Measurements from ENCODE around the gene PHACTR4. TPM values are rescaled to one million over a fixed set of nuclear protein-coding genes. Genes with fewer than 3 reads are reported as not detected.
"Not testable (repeated sequence)": the region's sequence is repeated elsewhere in the genome, so short reads cannot be mapped to it uniquely, and the experiment has no call there.

The PHACTR4 gene
- total and polyA plus RNA-seq, 2 experiments from 2014 or later, result 14.8 to 27.1 TPM

DNA sequence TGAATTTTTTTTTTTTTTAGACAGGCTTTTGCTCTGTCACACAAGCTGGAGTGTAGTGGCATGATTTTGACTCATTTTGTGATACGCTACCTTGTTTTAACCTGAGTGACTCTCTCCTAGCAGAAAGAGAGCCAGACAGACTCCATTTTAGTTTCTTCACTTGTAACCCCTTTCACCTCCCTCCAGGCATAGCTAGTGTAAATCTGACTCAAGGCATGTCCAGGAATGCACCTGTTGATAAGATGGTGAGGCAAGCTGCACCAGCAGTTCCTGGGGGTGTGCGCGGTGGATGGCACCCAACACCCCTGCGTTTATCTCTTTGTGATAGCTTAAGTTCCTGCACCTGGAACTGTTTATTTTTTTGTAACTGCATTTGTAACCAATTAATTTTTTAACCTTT lies 4.7 kb upstream of the PHACTR4 start:
- no peak overlapping the region for H3K4me3 ChIP-seq
- no peaks in the 10 kb centered on the region for H3K4me1 ChIP-seq (ENCODE audit: low read depth)
- no peaks in the 10 kb centered on the region for H3K9me3 ChIP-seq (ENCODE audit: low read depth)
- H3K36me3 ChIP-seq, result no peaks in the 10 kb centered on the region
- DNase-seq (ENCODE audit: low read depth in 1 of 2, low spot score in 1 of 2), result no peak
- no peaks in the 10 kb centered on the region for H3K27me3 ChIP-seq
- TF ChIP-seq, protein P1, sequence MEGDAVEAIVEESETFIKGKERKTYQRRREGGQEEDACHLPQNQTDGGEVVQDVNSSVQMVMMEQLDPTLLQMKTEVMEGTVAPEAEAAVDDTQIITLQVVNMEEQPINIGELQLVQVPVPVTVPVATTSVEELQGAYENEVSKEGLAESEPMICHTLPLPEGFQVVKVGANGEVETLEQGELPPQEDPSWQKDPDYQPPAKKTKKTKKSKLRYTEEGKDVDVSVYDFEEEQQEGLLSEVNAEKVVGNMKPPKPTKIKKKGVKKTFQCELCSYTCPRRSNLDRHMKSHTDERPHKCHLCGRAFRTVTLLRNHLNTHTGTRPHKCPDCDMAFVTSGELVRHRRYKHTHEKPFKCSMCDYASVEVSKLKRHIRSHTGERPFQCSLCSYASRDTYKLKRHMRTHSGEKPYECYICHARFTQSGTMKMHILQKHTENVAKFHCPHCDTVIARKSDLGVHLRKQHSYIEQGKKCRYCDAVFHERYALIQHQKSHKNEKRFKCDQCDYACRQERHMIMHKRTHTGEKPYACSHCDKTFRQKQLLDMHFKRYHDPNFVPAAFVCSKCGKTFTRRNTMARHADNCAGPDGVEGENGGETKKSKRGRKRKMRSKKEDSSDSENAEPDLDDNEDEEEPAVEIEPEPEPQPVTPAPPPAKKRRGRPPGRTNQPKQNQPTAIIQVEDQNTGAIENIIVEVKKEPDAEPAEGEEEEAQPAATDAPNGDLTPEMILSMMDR (IDR thresholded peaks at IDR 0.05; ENCODE audit: low read depth, low read length), result no peak
- H3K27ac ChIP-seq, result no peak overlapping the region

DNA sequence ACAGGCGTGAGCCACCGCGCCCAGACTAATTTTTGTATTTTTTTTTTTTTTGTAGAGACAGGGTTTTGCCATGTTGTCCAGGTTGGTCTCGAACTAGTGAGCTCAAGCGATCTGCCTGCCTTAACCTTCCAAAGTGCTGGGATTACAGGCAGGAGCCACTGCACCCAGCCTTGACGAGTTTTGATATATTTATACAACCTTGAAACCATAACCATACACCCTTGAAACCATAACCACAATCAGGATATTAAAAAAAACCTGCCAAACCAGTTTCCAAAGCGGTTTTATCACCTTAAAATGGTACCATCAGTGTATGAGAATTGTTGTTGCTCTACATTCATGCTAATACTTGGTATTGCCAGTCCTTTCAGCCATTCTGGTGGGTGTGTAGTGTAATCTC lies 3.7 kb upstream of the PHACTR4 start:
- Histone ChIP-seq H3K36me3 (no peaks in the 10 kb centered on the region), H3K27ac (no peak overlapping the region), H3K27me3 (no peaks in the 10 kb centered on the region), H3K4me3 (no peak overlapping the region), H3K9me3 (ENCODE audit: low read depth) (no peaks in the 10 kb centered on the region), H3K4me1 (ENCODE audit: low read depth) (no peaks in the 10 kb centered on the region)
- TF ChIP-seq, protein P1 (IDR thresholded peaks at IDR 0.05; ENCODE audit: low read depth, low read length), result no peak
- DNase-seq (ENCODE audit: low read depth in 1 of 2, low spot score in 1 of 2), result no peak

DNA sequence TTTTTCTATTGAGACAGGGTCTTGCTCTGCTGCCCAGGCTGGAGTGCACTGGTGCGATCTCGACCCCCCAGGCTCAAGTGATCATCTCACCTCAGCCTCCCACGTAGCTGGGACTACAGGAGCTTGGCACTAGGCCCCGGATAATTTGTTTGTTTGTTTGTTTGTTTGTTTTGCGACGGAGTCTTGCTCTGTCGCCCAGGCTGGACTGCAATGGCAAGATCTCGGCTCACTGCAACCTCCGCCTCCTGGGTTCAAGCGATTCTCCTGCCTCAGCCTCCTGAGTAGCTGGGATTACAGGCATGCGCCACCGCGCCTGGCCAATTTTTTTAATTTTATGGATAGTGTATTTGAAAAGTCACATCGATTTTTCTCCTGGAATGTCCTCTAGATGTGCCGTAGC lies 932 bp upstream of the PHACTR4 start:
- H3K4me3 ChIP-seq; H3K4me1 ChIP-seq (ENCODE audit: low read depth); H3K27me3 ChIP-seq; H3K36me3 ChIP-seq; DNase-seq (ENCODE audit: low read depth in 1 of 2, low spot score in 1 of 2); H3K9me3 ChIP-seq (ENCODE audit: low read depth); H3K27ac ChIP-seq: not testable (repeated sequence)

GRCh38 chr1:28370239-28371009 lies 884 bp downstream of the PHACTR4 start:
- H3K4me1 ChIP-seq (ENCODE audit: low read depth), result no peaks in the 10 kb centered on the region
- H3K36me3 ChIP-seq, result no peaks in the 10 kb centered on the region
- H3K27me3 ChIP-seq, result no peaks in the 10 kb centered on the region
- H3K27ac ChIP-seq, result peak overlapping the region; percentile 86
- H3K4me3 ChIP-seq, result peak overlapping the region; percentile 67
- TF ChIP-seq, protein P1 (IDR thresholded peaks at IDR 0.05; ENCODE audit: low read depth, low read length), result peak; percentile 8
- peak; percentile 28 to 45 for DNase-seq (ENCODE audit: low read depth in 1 of 2, low spot score in 1 of 2)
- H3K9me3 ChIP-seq (ENCODE audit: low read depth), result no peaks in the 10 kb centered on the region

DNA sequence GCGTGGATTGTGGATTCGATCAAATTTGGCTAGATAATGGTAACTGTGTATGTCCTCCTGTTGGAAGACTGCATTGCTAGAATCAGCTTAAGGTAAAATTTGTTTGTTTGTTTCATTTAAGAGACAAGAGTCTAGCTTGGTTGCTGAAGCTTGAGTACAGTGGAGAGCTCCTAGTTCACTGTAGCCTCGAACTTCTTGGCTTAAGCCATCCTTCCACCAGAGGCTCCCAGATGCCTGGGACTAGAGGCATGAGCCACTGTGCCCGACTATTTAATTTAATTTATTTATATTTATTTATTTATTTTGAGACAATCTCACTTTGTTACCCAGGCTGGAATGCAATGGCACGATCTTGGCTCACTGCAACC lies 1.5 kb downstream of the PHACTR4 start:
- no peaks in the 10 kb centered on the region for H3K4me1 ChIP-seq (ENCODE audit: low read depth)
- H3K27ac ChIP-seq, result no peak overlapping the region
- TF ChIP-seq, protein P1 (IDR thresholded peaks at IDR 0.05; ENCODE audit: low read depth, low read length), result no peak

DNA sequence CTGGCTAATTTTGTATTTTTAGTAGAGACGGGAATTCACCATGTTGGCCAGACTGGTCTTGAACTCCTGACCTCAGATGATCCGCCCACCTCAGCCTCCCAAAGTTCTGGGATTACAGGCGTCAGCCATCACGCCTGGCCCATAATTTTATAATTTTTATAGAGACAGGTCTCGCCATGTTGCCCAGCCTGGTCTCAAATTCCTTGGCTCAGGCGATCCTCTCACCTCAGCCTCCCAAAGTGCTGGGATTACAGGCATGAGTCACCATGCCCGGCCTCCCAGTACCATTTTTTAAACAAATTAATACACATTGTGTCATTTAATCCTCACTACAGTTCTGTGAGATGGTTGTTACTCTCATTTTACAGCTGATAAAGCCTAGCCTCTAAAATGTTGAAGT lies 3.9 kb downstream of the PHACTR4 start:
- H3K36me3 ChIP-seq; H3K9me3 ChIP-seq (ENCODE audit: low read depth); DNase-seq (ENCODE audit: low read depth in 1 of 2, low spot score in 1 of 2); H3K27me3 ChIP-seq; H3K4me3 ChIP-seq; H3K4me1 ChIP-seq (ENCODE audit: low read depth); H3K27ac ChIP-seq: not testable (repeated sequence)

More for the DNA sequence above, 1.5 kb downstream of the PHACTR4 start:
- no peaks in the 10 kb centered on the region for H3K9me3 ChIP-seq (ENCODE audit: low read depth)
- no peaks in the 10 kb centered on the region for H3K36me3 ChIP-seq
- no peaks in the 10 kb centered on the region for H3K27me3 ChIP-seq
- peak overlapping the region; percentile 67 for H3K4me3 ChIP-seq
- no peak for DNase-seq (ENCODE audit: low read depth in 1 of 2, low spot score in 1 of 2)
